Endothelial cell (in vitro differentiated cells): Measurements from ENCODE around the gene CDH18. TPM values are rescaled to one million over a fixed set of nuclear protein-coding genes. Genes with fewer than 3 reads are reported as not detected.

Experiments
- DNase-seq: peaks from one replicate; pipeline ENCODE4 v3.0.0; 2021; ENCODE audit warnings: low spot score
- H3K27ac Mint-ChIP-seq: one replicate; pipeline ENCODE4 v1.8.0; 2021; ENCODE audit warnings: mixed read lengths, inconsistent platforms; ENCODE audit not compliant: unreplicated experiment
- H3K27me3 Mint-ChIP-seq: one replicate; pipeline ENCODE4 v1.8.0; 2021; ENCODE audit warnings: mild to moderate bottlenecking, moderate library complexity, mixed read lengths, inconsistent platforms; ENCODE audit not compliant: unreplicated experiment
- H3K36me3 Mint-ChIP-seq: one replicate; pipeline ENCODE4 v1.8.0; 2021; ENCODE audit warnings: mild to moderate bottlenecking, low read depth, mixed read lengths, inconsistent platforms; ENCODE audit not compliant: unreplicated experiment
- H3K4me1 Mint-ChIP-seq: one replicate; pipeline ENCODE4 v1.8.0; 2021; ENCODE audit warnings: mild to moderate bottlenecking, mixed read lengths, inconsistent platforms; ENCODE audit not compliant: unreplicated experiment
- H3K4me3 Mint-ChIP-seq: one replicate; pipeline ENCODE4 v1.8.0; 2021; ENCODE audit warnings: mild to moderate bottlenecking, mixed read lengths, inconsistent platforms; ENCODE audit not compliant: unreplicated experiment
- H3K9me3 Mint-ChIP-seq: one replicate; pipeline ENCODE4 v1.8.0; 2021; ENCODE audit warnings: mixed read lengths, inconsistent platforms; ENCODE audit not compliant: unreplicated experiment
- total RNA-seq: library from RNA; stranded (reverse); fragmentation: NEBNext Ultra II Directional; extraction: Animal tissue kit (Norgen Biotek cat#: 25700); gene quantifications from one replicate; pipeline ENCODE4 v1.2.1, GENCODE V29; 2021; ENCODE audit not compliant: unreplicated experiment
- TF ChIP-seq, protein P1 (sequence below): fragments of 200-600 bp; sonication (generic); IDR thresholded peaks from one replicate; pipeline ENCODE4 v1.5.0; 2021; ENCODE audit warnings: antibody characterized with exemption; ENCODE audit not compliant: unreplicated experiment

Gene CDH18
- total RNA-seq, 1 donor from 2014 or later = 0.33 TPM

DNA sequence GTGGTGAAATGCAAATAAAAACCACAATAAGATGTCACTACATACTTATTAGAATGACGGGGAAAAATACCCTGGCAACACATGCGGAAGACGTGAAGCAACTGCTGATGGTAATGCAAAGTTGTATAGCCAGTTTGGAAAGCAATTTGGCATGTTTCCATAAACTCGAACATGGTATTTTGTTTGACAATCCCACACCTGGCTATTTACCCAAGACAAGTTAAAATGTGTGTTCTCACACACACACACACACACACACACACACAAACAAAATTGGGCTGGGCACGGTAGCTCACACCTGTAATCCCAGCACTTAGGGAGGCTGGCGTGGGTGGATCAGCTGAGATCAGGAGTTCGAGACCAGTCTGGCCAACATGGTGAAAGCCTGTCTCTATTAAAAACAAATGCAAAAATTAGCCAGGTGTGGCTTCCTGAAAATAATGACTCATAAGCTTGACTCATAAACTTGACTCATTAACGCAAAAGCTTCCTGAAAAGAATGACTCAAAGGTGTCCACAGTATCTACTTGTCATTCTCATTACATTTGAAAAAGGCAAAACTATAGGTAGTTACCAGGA is 456.5 kb downstream of the CDH18 start:
- TF ChIP-seq, protein P1, sequence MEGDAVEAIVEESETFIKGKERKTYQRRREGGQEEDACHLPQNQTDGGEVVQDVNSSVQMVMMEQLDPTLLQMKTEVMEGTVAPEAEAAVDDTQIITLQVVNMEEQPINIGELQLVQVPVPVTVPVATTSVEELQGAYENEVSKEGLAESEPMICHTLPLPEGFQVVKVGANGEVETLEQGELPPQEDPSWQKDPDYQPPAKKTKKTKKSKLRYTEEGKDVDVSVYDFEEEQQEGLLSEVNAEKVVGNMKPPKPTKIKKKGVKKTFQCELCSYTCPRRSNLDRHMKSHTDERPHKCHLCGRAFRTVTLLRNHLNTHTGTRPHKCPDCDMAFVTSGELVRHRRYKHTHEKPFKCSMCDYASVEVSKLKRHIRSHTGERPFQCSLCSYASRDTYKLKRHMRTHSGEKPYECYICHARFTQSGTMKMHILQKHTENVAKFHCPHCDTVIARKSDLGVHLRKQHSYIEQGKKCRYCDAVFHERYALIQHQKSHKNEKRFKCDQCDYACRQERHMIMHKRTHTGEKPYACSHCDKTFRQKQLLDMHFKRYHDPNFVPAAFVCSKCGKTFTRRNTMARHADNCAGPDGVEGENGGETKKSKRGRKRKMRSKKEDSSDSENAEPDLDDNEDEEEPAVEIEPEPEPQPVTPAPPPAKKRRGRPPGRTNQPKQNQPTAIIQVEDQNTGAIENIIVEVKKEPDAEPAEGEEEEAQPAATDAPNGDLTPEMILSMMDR = no peak
- Mint-ChIP-seq H3K27me3 (no peaks in the 10 kb centered on the region), H3K27ac (no peak overlapping the region), H3K36me3 (no peaks in the 10 kb centered on the region), H3K4me3 (no peak overlapping the region), H3K9me3 (no peaks in the 10 kb centered on the region), H3K4me1 (no peaks in the 10 kb centered on the region)
- DNase-seq = no peak

DNA sequence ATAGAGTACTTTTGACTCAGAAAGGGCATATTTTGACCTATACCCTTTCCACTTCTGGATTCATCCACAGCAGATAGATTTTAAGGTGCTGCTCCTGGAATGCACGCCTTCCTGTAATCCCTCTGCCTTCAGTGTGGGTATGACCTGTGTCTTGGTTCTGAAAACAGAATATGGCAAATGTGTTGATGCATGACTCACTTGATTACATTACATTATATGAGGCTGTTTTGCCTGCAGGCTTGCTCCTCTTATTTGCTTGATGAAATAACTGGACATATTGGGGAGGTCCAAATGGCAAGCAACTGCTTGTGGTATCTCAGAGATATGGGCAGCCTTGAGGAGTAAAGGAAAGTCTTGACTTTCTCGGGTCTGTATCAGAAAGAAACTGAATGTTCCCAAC is 468.6 kb downstream of the CDH18 start:
- no peak for DNase-seq
- H3K27me3 Mint-ChIP-seq = no peaks in the 10 kb centered on the region
- no peak overlapping the region for H3K27ac Mint-ChIP-seq
- TF ChIP-seq, protein P1 = no peak
- H3K4me3 Mint-ChIP-seq = no peak overlapping the region
- no peaks in the 10 kb centered on the region for H3K4me1 Mint-ChIP-seq
- no peaks in the 10 kb centered on the region for H3K36me3 Mint-ChIP-seq
- H3K9me3 Mint-ChIP-seq = no peaks in the 10 kb centered on the region

DNA sequence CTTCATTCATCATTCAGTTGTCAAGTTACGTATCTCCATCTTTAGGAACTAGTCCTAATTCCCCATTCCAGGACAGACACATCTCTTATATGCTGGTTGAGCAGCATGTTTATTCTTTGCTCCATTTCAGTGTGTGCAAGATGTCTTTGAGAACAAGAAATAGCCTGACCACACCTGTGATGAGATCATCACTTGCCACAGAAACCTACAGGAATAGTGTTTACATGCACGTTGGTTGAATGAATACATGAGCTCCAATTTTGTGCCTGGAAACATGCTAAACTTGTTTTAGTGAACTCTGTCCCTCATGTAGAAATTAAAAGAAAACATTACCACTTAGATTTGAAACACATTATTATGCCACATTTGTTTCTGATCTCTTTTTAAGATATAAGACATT is 489.1 kb downstream of the CDH18 start:
- DNase-seq = no peak
- Mint-ChIP-seq H3K27me3 (no peaks in the 10 kb centered on the region), H3K27ac (no peak overlapping the region), H3K4me3 (no peak overlapping the region), H3K4me1 (no peaks in the 10 kb centered on the region), H3K36me3 (no peaks in the 10 kb centered on the region), H3K9me3 (no peaks in the 10 kb centered on the region)
- TF ChIP-seq, protein P1 = no peak

DNA sequence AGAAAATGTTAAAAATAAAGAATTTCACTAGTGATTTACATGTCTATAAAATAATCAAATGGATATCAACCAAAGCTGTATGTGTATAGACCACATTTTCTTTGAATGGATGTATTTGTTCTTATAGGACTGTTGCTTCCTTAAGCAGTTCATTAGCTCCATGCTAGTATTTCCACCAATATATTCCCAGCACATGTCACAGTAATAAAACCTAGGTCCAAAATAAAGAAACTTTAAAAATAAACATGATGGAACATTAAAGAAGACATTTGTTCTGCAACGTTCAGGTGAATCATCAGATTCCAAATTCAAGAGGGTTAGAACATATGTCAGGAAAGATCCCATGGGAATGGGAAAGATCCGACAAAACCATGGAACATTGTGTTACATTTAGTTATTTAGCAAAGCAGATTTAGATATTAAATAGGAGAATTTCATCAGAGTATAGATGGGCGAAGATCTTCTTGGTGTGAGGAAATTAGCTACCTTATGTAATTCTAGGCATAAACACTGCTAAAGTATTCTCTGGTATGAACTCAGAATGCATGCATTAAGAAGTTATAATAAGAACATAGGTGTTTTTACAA is 490.7 kb downstream of the CDH18 start:
- Mint-ChIP-seq H3K4me3 (no peak overlapping the region), H3K27me3 (no peaks in the 10 kb centered on the region), H3K36me3 (no peaks in the 10 kb centered on the region), H3K4me1 (no peaks in the 10 kb centered on the region), H3K27ac (no peak overlapping the region), H3K9me3 (no peaks in the 10 kb centered on the region)
- TF ChIP-seq, protein P1 = no peak
- DNase-seq = no peak

DNA sequence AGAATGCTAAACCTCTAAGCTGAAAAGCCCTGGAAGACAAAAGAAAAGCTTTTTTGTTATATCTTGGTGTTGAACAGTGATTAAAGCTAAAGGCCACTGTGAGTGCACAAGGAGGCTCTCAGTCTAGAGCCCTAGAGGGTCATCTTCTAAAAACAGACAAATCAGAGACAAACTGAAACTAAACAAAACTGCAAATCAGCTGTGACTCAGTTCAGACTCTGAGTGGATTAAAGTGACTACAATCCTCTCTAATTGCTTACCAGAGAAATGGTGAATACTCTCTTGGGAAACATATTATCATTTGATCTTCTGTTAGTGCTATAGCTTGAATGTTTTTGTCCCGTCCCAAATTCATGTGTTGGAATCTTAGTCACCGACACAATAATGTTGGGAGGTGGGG is 491.9 kb downstream of the CDH18 start:
- Mint-ChIP-seq H3K27ac (no peak overlapping the region), H3K27me3 (no peaks in the 10 kb centered on the region), H3K4me3 (no peak overlapping the region), H3K36me3 (no peaks in the 10 kb centered on the region), H3K9me3 (no peaks in the 10 kb centered on the region), H3K4me1 (no peaks in the 10 kb centered on the region)
- DNase-seq = no peak
- TF ChIP-seq, protein P1 = no peak
